GM18951 (cell line): ENCODE data around the gene NRIP1.
"Not testable (repeated sequence)": the region's sequence is repeated elsewhere in the genome, so short reads cannot be mapped to it uniquely, and the experiment has no call there.

Experiments used
- POLR2A ChIP-seq: IDR thresholded peaks from 4 replicates; pipeline ENCODE4 v1.6.1; 2011; ENCODE audit warnings: mild to moderate bottlenecking; ENCODE audit not compliant: insufficient read length, insufficient read depth; ENCODE audit errors: extremely low read depth
- in situ Hi-C: fragments of 300-500 bp; cut with MboI; formaldehyde crosslinking; loops from one replicate; pipeline ENCODE4 v1.12.0; 2022; ENCODE audit warnings: low sequenced_read_pairs, mixed read lengths, inconsistent platforms; ENCODE audit not compliant: unreplicated experiment

NRIP1 gene

DNA sequence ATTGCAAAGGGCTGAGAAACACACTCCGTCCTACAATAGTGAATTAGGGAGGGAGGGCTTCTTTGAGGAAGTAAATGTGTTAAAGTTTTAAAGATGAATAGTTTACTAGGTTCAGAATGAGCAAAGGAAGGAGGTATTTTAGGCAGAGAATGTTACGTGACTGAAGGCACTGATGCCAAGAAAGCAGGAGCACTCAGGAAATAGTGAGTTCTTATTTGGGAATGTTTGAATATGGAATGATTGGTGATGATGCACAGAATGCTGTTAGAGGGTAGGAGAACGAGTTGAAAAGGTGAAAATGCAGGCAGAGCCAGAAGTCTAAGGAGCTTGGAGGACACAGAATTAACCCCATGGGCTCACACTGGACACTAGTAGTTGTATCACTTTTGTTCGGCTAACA is 108.0 kb downstream of the NRIP1 start:
- no peak for TF ChIP-seq POLR2A
- in situ Hi-C loops = no loop called here

DNA sequence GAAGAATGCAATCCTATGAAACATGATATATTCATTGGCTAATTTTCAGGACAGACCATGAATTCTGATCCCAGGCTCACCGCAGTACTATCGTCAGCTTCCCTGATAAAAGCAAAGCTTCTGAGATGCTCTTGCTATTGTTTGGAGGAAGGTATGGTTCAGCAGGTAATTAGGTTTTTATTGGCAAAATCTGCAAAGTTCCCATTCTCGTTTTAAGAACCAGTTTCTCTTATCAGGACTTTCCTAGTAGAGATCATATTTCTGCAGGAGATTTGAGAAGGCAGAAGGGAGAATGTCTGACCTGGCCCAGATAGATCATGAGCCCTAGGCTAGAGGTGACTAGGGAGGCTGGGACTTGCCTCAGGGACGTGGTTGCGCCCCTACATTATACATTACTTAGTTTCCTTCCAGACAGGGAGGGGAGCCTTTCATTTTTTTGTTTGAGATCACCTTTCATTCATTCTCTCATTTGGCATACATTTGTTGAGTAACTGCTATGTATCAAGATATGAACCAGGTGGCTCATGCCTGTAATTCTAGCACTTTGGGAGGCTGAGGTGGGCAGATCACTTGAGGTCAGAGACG is 108.8 kb downstream of the NRIP1 start:
- no peak for TF ChIP-seq POLR2A
- in situ Hi-C loops = no loop called here

DNA sequence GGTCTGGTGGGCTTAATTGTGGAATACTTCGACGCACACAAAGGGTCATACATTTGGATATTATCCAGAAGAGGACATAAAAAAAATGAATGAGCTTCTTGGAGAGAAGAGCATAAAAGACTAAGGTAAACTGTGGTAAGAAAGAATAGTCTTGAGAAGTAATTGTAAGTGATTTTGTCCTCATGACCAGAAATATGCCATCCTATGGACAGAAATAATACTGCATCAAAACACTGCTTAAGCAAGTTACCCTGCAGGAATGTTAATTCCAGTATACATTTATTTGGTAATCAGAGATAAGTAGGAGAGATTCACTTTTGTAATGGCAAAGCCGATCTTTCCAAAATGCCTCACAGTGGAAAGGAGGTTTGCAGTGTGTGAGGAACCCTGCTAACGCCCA is 111.9 kb downstream of the NRIP1 start:
- in situ Hi-C loops = no loop called here
- TF ChIP-seq POLR2A = no peak

DNA sequence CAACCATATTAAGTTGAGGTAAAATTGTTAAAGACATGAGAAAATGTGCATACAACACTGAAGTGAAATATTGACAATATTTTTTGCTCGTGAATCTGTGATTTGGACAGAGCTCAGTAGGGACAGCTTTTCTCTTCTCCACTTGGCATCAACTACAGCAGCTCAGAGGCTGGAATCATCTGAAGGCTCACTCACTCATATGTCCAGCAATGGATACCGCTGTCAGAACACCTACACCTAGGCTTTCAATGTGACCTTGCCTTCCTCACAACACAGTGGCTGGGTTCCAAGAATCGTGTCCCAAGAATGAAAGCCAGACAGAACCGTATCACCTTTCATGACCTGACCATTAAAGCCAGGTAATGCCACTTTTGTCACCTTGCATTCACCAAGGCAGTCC is 115.2 kb downstream of the NRIP1 start:
- in situ Hi-C loops = no loop called here
- no peak for TF ChIP-seq POLR2A

DNA sequence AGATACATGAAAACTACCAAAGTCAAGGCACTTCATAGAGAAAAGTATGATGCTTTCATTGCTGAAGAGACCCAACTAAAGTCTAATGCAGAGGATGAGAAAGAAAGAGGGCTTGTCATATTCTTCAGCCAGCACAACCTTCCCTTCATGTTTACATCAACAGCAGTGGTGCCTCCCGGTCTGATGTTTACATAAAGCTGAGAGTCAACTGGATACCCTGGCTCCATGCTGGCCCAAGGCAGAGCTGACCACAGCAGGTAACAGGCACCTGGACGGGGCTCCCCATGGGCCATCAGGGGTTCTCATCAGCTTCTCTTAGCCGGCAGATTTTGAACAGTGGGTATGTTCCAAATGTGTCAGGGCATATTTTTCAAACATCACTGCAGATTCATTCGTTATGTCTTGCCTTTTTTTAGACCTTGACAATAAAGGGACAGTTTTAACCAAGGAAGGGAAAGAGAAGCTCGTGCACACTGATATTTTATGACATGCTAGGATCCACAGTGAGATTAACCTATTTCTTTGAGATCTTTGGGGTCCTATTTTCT is 117.1 kb downstream of the NRIP1 start:
- no peak for TF ChIP-seq POLR2A
- in situ Hi-C loops = no loop called here

DNA sequence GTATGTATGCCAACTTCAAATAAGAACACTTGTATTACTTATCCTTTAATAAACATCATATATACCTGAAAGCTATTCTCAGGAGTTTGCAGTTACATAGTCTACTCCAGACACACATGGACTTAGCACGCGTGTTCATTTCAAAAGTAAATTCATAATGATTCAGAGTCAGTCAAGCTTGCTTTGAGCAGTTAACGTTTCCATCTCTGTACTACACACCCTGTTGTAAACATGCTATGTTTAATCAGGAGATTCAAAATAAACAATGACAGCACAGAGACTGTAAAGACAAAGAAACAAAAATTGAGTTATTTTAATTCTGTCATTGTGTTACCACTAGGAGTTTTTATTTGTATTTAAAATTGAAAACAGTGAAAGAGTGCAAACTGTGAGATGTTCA is 119.6 kb downstream of the NRIP1 start:
- TF ChIP-seq POLR2A = no peak
- in situ Hi-C loops = no loop called here

DNA sequence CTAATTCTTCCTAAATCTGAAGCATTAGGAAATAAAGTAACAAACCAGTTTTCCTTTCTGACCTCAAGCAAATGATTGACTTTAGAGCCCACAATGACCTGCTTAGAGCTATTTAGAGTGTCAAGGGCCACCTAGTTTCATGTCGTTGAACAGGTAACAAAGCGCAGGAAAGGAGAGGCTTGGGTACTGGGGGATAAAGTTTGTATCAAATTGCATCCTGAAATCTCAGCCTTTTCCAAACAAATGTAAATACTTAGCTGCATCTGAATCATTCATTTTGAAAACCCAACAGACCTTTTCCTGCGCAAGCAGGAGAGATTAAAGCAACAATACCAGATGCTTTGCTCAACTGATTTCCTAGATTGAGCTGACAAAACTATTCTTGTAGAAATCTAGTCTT is 121.2 kb downstream of the NRIP1 start:
- TF ChIP-seq POLR2A = no peak
- in situ Hi-C loops = no loop called here

DNA sequence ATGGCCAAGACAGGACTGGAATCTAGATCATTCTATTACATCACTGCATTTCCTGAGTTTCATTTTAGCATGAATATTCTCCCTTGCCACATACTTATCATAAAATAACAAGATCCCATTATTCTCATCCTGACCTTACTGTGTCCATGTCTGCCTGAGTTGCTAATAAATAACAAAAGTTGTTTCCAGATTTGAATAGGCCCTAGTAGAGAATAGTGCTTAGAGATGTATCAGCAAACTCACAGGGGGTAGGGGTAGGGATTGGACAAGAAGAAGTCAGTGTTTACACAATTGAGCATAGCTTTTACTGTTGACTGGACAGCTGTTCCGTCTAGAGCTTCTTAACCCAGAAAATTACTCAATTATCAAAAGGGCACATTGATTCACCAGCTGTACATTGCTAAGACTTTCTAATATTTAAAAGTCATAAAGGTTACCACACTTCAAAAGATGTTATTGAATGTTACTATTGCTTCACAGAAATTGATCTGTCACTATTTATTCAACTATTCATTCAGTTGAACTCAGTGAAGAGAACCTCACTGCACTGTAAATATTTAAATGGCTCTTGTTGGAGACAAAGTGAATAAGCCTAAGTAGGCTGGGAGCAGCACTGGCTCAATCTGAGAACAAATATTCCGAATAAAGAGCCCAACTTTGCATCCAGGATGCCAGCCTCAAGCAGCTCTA is 121.9 kb downstream of the NRIP1 start:
- no peak for TF ChIP-seq POLR2A
- in situ Hi-C loops = no loop called here

DNA sequence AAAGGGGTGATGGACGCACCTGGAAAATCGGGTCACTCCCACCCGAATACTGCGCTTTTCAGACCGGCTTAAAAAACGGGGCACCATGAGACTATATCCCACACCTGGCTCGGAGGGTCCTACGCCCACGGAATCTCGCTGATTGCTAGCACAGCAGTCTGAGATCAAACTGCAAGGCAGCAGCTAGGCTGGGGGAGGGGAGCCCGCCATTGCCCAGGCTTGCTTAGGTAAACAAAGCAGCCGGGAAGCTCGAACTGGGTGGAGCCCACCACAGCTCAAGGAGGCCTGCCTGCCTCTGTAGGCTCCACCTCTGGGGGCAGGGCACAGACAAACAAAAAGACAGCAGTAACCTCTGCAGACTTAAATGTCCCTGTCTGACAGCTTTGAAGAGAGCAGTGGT is 137.5 kb downstream of the NRIP1 start:
- in situ Hi-C loops = not testable (repeated sequence)

DNA sequence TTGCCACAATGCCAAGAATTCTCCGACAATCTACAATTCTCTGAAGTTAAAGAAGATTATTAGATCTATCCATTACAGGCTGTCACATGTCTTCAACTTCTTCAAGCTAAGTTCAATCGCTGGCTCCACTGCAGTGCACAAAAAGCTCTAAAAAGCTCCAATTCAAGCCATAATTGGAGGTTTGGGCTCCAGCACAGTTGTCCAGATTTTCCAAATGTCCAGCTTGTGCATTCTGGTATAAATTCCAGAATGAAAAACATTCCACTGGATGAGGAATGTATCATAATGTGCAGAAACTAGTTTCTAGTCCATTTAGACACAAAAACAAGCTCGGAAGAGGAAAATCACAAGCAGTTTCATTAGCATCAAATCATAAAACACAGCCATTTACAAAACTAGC is 138.6 kb downstream of the NRIP1 start:
- no peak for TF ChIP-seq POLR2A

DNA sequence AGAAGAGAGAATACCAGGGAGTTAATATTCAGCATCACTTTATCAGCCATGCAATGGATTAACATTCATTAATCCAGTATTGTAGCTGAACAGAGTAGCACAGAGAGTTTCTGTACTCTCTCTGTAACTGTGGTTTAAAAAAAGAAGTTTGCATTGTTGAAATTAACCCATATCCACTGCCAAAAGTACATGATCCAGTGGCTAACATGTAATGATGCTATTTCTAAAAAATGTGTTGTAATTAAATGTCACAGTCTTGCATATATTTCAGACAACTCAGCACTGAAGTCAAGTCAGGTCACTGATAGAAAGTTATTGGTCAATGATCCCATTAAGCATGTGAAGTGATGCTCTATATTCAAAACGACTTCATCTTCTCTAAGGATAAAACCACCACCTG is 141.3 kb downstream of the NRIP1 start:
- in situ Hi-C loops = no loop called here
- no peak for TF ChIP-seq POLR2A

More for the DNA sequence above, 138.6 kb downstream of the NRIP1 start:
- in situ Hi-C loops = no loop called here

DNA sequence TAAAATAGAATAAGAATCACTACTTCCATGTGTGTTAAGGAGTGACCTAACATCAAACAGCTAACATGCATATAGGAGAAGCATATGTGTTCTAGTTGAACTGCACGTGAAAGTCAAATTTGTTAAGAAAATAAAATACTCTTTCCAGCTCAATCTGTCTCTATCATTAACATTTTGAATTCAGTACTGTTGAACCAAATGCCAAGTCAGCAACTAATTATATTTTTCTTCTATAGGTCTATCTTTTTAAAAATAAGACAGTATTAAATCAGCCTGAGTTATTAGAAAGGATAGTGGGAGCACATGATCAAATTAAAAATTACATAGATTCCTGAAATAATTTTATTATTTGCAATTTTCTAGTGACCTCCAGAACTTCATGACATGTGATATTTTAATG is 141.8 kb downstream of the NRIP1 start:
- no peak for TF ChIP-seq POLR2A
- in situ Hi-C loops = no loop called here

DNA sequence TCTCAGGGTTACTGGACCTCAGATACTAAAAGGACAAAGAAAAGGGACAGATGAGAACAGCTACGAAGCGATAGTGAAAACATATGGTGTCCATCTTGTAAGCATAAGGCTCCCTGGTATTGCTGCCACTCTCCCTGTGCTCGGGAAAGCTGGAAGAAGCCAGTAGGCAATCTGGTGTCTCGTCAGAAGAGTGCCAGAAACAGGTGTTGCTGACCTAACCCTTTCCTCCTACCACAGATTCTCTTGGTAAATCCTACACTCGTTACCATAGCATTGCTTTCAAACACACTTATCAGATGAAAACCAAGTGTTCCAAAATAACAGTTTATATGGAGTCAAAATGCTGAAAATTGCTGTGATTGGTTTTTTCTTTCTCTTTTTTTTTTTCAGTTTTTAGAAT is 146.3 kb downstream of the NRIP1 start:
- in situ Hi-C loops = no loop called here
- TF ChIP-seq POLR2A = no peak

DNA sequence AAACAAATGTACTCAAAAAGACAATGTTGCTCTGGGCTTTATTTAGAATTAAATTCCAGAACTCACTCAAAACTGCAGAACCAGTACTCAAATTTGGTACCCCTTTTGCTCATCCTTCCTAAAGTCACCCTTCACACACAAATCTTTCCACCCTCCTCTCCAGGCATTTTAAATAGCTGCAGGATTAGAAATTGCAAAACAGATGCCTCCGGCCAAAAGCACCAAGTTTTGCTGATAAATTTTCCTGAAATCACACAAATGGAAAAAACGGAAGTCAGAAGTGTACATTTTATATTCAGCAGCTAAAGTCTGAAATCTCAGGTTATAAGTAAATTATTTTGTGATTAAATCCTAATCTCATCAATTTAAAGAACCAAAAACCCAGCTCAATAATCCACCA is 147.0 kb downstream of the NRIP1 start:
- in situ Hi-C loops = no loop called here
- TF ChIP-seq POLR2A = no peak
